Stimulated activated effector memory CD8-positive, alpha-beta T cell treated with anti-CD3 and anti-CD28 coated beads, Interleukin-12 subunit alpha, Interleukin-12 subunit beta, amount 100 ng/mL, for 72 hours (primary cell): ENCODE results near the gene COL5A1.

Experiments used
- ATAC-seq: fragments of 150-1000 bp; cut with Tn5 transposase; 2 replicates; pipeline ENCODE4 v1.10.0; 2021
- DNase-seq, 2 donors: peaks; one replicate each; pipeline ENCODE4 v3.0.0; 2021 to 2022; ENCODE audit warnings: low spot score in 2 of 2
- H3K27ac Mint-ChIP-seq: one replicate; pipeline ENCODE4 v1.8.0; 2022; ENCODE audit warnings: mild to moderate bottlenecking, mixed read lengths
- H3K36me3 Mint-ChIP-seq: one replicate; pipeline ENCODE4 v1.8.0; 2022; ENCODE audit warnings: mild to moderate bottlenecking, mixed read lengths
- H3K4me1 Mint-ChIP-seq: one replicate; pipeline ENCODE4 v1.8.0; 2022; ENCODE audit warnings: mixed read lengths
- H3K4me3 Mint-ChIP-seq: one replicate; pipeline ENCODE4 v1.8.0; 2022; ENCODE audit warnings: mild to moderate bottlenecking, mixed read lengths
- H3K9me3 Mint-ChIP-seq: one replicate; pipeline ENCODE4 v1.8.0; 2022; ENCODE audit warnings: mixed read lengths

The COL5A1 gene

DNA sequence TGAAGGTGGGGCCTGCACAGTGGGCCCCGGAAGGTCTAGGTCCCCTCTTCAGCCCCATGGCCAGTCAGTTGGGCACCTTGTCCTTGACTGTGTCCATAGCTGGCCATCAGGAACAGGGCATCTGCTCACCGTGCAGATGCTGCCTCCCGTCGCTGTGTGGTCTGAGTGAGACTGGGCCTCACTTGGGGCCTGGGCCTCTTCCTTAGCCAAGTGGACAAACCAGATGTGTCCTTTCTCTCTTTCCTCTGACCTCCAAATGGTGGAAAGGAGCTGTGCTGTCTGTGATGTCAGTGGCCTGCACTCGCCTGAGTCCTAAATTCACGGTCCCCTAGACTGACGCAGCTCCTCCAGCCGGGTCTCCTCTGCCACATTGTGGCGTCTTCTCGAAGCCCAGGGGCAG, 114.5 kb downstream of the COL5A1 start:
- Mint-ChIP-seq H3K27ac (no peak overlapping the region), H3K4me1 (no peaks in the 10 kb centered on the region)
- DNase-seq, result no peak

DNA sequence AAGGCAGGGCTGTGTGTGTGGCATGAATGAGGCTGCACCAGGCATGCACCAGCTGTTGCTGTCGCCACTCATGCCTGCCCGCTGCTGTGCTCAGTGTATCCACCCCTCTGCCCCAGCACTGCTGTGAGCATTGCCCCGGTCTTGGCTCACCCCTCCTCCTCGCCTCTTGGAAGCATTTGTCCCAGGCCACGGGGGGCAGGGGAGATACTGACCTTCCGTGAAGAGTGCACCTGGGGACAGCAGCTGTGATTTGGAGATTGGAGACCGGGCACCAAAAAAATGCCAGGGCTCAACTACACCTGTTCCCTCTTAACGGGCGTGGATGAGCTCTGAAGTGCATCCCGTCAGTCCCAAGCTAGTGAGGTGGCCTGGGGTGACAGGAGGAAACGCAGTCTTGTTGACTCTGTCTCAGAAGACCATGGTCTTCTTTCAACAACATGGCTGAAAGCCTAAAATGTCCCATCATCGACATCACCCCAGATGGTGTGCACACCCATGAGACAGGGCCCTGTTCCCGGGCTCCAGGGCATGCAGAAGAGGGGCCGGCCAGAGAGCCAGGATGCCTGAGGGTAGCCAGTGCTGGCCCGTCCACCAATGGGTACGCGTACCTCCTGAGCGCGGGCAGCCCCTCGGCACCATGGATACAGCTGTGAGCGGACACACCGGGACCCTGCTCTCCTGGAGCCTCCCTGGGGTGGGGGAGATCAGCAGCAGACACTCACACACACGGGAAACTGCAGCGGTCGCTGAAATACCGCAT, 115.8 kb downstream of the COL5A1 start:
- peak; percentile 23 for ATAC-seq
- Mint-ChIP-seq H3K27ac (no peak overlapping the region), H3K4me3 (no peak overlapping the region)

More for the DNA sequence above, 114.5 kb downstream of the COL5A1 start:
- no peaks in the 10 kb centered on the region for H3K9me3 Mint-ChIP-seq
- ATAC-seq, result no peak
- H3K36me3 Mint-ChIP-seq, result peaks cover 7% of the 10 kb centered on the region
- H3K4me3 Mint-ChIP-seq, result no peak overlapping the region

DNA sequence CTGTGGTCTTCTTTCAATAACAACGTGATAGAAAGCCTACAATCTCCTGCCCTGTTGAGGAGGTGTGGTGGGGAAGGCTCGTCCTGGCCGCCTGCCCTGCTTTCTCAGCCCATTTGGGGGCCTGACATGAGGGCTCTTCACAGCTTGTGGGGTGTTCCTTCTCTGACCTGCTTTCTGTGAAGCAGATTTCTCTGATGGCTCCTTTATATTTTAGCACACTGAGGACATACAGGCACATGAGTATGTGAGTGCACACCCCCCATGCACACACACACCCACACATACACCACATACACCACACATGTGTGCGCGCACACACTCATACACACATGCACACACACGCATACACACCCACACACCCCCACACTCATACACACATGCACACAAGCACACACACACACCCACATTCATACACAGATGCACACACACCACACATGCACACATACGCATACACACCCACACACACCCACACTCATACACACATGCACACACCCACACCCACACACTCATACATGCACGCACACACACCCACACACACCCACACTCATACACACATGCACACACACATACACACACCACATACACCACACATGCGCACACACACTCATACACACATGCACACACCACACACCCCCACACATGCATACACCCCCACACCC, 117.5 kb downstream of the COL5A1 start:
- no peaks in the 10 kb centered on the region for H3K4me1 Mint-ChIP-seq
- no peak for DNase-seq
- H3K36me3 Mint-ChIP-seq, result peaks cover 7% of the 10 kb centered on the region
- no peak overlapping the region for H3K27ac Mint-ChIP-seq
- no peak overlapping the region for H3K4me3 Mint-ChIP-seq
- no peak for ATAC-seq
- H3K9me3 Mint-ChIP-seq, result no peaks in the 10 kb centered on the region

More for the DNA sequence above, 115.8 kb downstream of the COL5A1 start:
- peaks cover 7% of the 10 kb centered on the region for H3K36me3 Mint-ChIP-seq
- no peaks in the 10 kb centered on the region for H3K9me3 Mint-ChIP-seq
- DNase-seq, result no peak
- H3K4me1 Mint-ChIP-seq, result no peaks in the 10 kb centered on the region

DNA sequence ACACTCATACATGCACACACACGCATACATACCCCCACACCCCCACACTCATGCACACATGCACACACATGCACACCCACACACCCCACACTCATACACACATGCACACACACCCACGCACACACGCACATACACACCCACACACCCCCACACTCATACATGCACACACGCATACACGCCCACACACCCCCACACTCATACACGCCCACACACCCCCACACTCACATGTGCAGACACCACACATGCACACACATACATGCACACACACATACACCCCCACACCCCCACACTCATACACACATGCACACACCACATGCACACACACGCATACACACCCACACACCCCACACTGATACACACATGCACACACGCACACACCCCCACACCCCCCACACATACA, 118.3 kb downstream of the COL5A1 start:
- Mint-ChIP-seq H3K27ac (no peak overlapping the region), H3K4me1 (no peaks in the 10 kb centered on the region)
- no peak for ATAC-seq

DNA sequence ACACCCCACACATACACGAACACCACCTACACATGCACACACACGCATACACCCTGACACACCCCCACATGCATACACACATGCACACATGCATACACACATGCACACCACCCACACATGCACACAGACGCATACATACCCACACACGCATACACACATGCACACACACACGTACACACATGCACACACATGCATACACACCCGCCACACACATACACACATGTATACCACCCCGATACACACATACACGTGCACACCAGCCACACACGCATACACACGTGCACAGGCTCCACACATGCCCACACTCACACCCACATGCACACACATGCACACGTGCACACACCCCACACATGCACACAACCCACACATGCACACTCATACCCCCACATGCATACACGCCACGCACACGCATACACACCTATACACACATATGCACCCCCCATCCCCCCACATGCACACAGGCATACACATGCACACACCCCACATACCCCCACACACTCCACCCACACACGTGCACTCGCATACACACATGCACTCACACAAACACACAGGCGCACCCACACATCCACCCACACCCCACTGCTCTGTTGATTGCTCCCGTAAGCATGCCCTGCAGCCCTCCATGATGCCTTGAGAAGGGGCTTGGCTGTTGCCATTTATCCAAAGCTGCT, 119.3 kb downstream of the COL5A1 start:
- Mint-ChIP-seq H3K27ac (peak overlapping the region; percentile 35), H3K36me3 (peaks cover 7% of the 10 kb centered on the region), H3K4me1 (no peaks in the 10 kb centered on the region), H3K4me3 (no peak overlapping the region), H3K9me3 (no peaks in the 10 kb centered on the region)
- DNase-seq, result no peak
- no peak for ATAC-seq

More for the DNA sequence above, 118.3 kb downstream of the COL5A1 start:
- no peak for DNase-seq
- no peak overlapping the region for H3K4me3 Mint-ChIP-seq
- no peaks in the 10 kb centered on the region for H3K9me3 Mint-ChIP-seq
- peaks cover 7% of the 10 kb centered on the region for H3K36me3 Mint-ChIP-seq

DNA sequence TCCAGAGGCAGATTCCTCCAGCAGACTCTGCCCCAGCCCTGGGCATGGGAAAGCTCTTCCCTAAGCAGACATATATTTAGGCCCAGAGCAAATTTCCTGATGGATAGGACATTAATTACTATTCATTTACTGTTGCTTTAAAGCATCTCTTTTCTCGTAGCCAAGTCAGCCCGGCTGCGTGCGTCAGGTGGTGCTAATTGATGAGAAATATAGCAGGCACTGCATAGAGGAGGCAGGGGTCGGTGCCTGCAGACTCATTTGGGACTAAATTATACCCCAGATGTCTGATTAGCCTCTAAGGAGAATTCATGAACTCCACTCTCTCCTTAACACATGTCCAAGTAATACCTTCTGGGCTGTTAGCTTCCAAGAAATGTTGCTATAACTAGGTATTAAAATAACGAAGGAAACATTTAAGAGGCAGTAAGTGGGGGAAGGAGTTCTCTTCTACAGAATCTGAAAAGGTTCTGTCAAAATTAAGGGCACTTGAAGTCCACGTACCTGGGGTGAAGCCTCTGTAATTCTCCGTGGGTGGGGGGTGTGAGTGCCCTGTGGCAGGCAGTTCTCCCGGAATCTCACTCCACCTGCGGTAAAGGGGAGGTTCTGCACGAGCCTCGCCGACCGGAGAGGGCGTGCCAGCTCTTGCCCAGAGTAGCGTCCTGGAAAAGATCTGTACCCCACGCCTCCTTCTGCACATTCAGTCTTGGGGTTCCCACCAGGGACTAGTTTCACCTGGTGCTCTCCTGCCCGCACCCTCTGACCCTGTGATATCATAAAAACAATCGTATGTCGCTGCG, 123.1 kb downstream of the COL5A1 start:
- Mint-ChIP-seq H3K4me1 (no peaks in the 10 kb centered on the region), H3K27ac (no peak overlapping the region), H3K36me3 (peaks cover 7% of the 10 kb centered on the region), H3K9me3 (no peaks in the 10 kb centered on the region), H3K4me3 (no peak overlapping the region)
- ATAC-seq (no peak), DNase-seq (no peak)

DNA sequence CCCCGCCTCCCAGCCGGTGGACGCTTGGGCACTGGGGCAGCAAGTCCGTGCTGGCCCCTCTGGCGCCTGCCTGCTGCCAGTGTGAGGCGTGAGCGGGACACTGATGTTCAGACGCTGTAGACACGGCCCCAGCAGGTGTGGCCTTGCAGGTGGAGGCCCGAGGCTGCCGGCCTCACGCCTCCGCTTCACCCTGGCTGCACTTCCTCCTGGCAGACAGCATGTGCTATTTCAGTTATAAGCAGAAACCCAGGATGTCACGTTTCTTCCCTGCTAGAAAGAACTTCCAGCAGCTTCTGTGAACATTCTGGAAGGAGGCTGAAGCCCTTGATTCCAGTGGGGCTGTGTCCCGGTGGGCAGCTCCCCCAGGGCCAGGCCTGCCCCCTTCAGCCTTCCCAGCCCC, 124.2 kb downstream of the COL5A1 start:
- no peaks in the 10 kb centered on the region for H3K4me1 Mint-ChIP-seq
- no peak for ATAC-seq
- no peak overlapping the region for H3K27ac Mint-ChIP-seq
- no peak overlapping the region for H3K4me3 Mint-ChIP-seq
- no peak for DNase-seq
- H3K36me3 Mint-ChIP-seq, result peaks cover 2% of the 10 kb centered on the region
- no peaks in the 10 kb centered on the region for H3K9me3 Mint-ChIP-seq

DNA sequence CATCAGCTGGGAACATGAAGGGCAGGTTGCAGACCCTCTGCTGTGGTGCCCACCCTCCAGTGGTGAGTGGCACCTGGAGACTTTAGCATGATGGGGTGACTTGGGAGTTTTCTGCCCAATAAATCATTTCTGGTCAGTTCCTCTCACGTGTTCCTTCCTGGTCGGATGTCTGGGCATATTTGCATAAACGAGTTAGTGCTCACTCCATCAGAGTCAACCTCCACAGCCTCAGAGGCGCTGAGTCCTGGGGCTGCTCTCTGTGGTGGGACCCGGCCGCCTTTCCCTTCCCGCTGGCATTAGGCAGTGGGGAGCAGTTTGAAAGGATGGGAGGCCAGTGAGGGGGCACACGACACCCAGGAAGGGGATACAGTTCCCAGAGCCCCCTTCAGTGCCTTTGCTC, 125.0 kb downstream of the COL5A1 start:
- ATAC-seq (no peak), DNase-seq (no peak)
- Mint-ChIP-seq H3K4me1 (no peaks in the 10 kb centered on the region), H3K4me3 (no peak overlapping the region), H3K9me3 (no peaks in the 10 kb centered on the region), H3K27ac (no peak overlapping the region), H3K36me3 (no peaks in the 10 kb centered on the region)

DNA sequence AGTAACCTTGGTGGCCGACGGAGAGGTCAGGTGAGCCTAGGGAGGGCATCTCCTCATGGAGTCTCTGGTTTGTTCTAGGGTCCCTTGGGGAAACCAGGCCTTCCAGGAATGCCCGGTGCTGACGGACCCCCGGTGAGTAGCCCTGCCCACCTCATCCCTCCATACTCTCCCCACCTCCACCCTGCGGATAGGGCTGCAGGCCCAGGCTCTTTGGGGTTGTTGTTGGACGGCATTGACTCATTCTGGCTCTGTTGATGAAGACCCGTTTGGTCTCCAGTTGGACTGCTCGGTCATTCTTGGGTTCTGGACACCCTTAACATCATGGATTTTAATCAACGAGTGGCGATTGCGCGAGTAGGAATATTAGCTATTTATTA, 126.7 kb downstream of the COL5A1 start:
- Mint-ChIP-seq H3K4me3 (no peak overlapping the region), H3K36me3 (no peaks in the 10 kb centered on the region), H3K9me3 (no peaks in the 10 kb centered on the region), H3K4me1 (no peaks in the 10 kb centered on the region), H3K27ac (peak overlapping the region; percentile 29)
- DNase-seq (no peak), ATAC-seq (no peak)

DNA sequence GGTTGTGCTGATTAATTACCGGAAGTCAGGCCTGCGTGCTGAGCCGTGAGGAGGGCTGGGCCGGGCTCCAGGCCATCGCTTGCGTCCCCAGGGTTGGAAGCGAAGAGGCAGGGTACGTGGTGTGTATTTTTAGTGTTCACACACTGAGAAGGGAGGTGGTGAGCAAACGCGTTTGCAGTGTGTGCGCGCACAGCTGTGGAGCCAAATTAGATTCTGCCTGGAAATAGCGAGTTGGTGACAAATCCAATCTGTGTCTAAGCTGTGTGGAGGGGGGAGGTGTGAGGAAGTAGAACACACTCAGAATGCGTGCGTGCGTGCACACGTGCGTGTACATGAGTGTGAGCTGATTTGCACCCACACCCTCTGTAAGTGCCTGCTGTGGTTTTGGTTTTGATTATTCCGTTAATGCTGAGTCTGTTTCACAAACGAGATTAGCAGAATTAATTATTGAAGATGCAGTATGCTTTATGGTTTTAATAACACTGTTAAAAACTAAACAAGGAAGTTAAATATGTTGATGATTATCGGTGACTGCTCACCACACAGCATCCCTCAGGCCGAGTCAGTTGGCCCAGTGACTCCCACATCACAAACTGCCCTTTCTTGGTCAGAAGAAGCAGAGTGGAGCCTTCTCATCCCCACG, 127.2 kb downstream of the COL5A1 start:
- ATAC-seq, result no peak
- Mint-ChIP-seq H3K4me3 (no peak overlapping the region), H3K36me3 (no peaks in the 10 kb centered on the region)

DNA sequence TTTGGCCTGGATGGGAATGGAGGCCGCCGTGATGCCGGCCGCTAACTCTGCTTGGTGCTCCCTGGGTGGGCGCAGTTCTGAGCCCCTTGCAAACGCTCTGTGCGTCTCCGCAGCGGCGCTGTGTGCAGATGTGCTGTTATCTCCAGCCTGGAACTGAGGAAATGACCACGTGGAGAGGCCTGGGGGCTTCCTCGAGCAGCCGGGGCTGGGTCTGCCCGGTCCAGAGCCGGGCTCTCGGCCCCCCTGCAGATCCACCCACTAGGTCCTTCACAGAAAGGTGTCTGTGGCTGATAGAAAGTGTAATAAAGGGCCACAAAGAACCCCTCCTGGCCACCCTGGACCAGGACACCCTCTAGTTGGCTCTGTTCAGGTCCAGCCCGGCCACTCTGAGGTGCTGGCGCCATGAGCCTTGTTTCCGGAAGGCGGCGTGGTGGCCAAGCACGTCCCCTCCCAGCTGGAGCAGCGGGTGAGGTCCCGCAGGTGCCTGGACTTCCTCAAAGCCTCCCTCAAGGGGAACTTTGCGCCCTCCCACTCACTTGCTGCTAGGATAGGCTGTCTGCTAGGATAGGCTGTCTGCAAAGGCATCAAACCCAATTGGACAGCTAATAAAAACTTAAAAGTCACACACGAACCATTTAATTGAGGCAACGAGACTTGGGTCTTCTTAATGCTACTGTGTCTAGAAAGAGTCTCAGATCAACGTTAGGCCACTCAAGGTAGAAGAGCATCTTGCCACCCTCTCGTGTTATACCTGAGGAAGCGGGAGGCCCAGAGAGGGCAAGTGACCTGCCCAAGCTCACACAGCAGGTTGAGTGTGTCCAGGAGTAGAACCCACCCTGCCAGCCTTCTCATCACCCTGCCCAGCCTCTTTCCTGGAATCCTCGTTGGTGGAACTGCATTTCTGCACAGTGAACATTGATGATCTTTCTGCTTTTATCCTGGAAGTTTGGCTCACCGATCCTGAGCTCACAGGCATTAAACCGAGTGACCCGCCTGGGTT, 129.7 kb downstream of the COL5A1 start:
- Mint-ChIP-seq H3K9me3 (no peaks in the 10 kb centered on the region), H3K27ac (no peak overlapping the region), H3K36me3 (no peaks in the 10 kb centered on the region), H3K4me1 (no peaks in the 10 kb centered on the region), H3K4me3 (no peak overlapping the region)
- ATAC-seq (no peak), DNase-seq (no peak)

More for the DNA sequence above, 127.2 kb downstream of the COL5A1 start:
- no peak for DNase-seq
- Mint-ChIP-seq H3K27ac (peak overlapping the region; percentile 29), H3K4me1 (no peaks in the 10 kb centered on the region), H3K9me3 (no peaks in the 10 kb centered on the region)

DNA sequence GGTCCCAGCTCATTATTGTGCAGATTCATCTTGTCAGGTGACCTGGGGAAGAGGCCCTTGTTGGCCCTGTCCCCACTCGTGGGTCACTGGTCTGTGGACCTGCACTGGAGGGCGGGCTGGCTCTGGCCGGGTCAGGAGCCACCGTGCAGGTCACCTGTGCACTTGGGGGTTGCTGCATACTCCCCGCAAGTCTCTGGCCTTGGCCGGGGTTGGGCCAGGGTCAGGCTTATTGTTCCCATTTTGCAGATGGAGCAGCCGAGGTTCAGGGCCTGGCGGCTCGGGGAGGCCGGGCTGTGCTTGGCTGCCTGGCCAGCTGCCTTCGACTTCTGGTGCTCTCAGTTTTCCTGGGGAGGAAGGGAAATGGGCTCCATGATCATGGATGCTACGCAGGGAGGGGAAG, 130.7 kb downstream of the COL5A1 start:
- no peaks in the 10 kb centered on the region for H3K36me3 Mint-ChIP-seq
- ATAC-seq (no peak), DNase-seq (no peak)
- H3K4me1 Mint-ChIP-seq, result no peaks in the 10 kb centered on the region
- H3K9me3 Mint-ChIP-seq, result no peaks in the 10 kb centered on the region
- no peak overlapping the region for H3K27ac Mint-ChIP-seq
- H3K4me3 Mint-ChIP-seq, result no peak overlapping the region

DNA sequence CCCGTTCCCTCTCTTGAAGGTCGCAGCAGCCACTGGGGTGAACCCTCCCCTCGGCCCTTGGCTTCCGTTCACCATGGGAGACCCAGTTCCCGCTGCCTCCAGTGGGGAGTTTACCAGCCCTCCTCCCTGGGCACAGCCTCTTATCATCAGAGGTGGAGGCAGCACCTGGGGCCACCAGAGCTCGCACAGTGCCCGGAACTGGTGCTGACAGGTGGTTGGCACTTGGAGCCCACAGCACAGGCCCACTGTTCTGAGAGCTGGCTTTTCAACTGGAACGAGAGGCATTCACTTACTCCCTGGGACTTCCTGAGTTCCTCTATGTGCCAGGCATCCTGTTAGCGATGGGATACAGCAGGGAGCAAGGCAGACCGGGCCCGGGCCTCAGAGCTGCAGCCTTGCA, 132.2 kb downstream of the COL5A1 start:
- DNase-seq (no peak), ATAC-seq (no peak)
- Mint-ChIP-seq H3K4me1 (no peaks in the 10 kb centered on the region), H3K36me3 (no peaks in the 10 kb centered on the region), H3K9me3 (no peaks in the 10 kb centered on the region), H3K27ac (no peak overlapping the region), H3K4me3 (no peak overlapping the region)

DNA sequence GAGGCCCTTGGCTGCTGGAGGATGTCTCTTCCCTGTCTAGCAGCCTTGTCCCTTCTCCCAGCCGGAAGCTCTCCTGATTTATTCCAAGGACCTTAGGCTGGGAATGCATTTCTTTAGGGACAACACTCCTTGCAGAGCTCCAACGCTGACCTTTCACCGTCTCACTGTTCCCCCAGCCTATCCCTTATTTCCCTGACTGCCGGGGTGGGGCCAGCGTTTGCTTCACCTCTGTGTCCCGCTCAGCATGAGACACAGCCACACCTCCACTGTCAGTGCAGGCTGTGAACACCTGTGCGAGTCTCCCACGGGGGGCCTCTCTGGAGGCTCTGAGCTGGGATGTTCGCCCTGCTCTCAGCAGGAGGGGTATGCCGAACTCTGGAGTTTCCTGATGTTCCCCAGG, 132.8 kb downstream of the COL5A1 start:
- DNase-seq (no peak), ATAC-seq (no peak)
- H3K9me3 Mint-ChIP-seq, result no peaks in the 10 kb centered on the region
- H3K4me1 Mint-ChIP-seq, result peaks cover 1% of the 10 kb centered on the region
- H3K36me3 Mint-ChIP-seq, result no peaks in the 10 kb centered on the region
- H3K27ac Mint-ChIP-seq, result no peak overlapping the region
- no peak overlapping the region for H3K4me3 Mint-ChIP-seq
